ENCODE data around the gene GHRHR. TPM values are rescaled to one million over a fixed set of nuclear protein-coding genes. Genes with fewer than 3 reads are reported as not detected.

The GHRHR gene
- total RNA-seq, result not detected in 2 replicates

- DNase-seq (ENCODE audit: low read depth, low spot score), result no peak
These were observed at the start of gene GHRHR for GRCh38 chr7:30963842-30964241. Gene GHRHR, plus strand, starts transcription at chr7:30963953. Its CDS starts 116 bp downstream, at chr7:30964069.

- DNase-seq (ENCODE audit: low read depth, low spot score), result no peak
These were observed 49.2 kb upstream of the GHRHR start for GRCh38 chr7:30914596-30914995.

- DNase-seq (ENCODE audit: low read depth, low spot score), result no peak
These were observed 48.6 kb upstream of the GHRHR start for GRCh38 chr7:30915005-30915601.

GRCh38 chr7:30915751-30916150 lies 48.0 kb upstream of the GHRHR start:
- no peak for DNase-seq (ENCODE audit: low read depth, low spot score)

GRCh38 chr7:30916255-30916654 lies 47.5 kb upstream of the GHRHR start:
- no peak for DNase-seq (ENCODE audit: low read depth, low spot score)

GRCh38 chr7:30916767-30917166 lies 47.0 kb upstream of the GHRHR start:
- no peak for DNase-seq (ENCODE audit: low read depth, low spot score)

DNA sequence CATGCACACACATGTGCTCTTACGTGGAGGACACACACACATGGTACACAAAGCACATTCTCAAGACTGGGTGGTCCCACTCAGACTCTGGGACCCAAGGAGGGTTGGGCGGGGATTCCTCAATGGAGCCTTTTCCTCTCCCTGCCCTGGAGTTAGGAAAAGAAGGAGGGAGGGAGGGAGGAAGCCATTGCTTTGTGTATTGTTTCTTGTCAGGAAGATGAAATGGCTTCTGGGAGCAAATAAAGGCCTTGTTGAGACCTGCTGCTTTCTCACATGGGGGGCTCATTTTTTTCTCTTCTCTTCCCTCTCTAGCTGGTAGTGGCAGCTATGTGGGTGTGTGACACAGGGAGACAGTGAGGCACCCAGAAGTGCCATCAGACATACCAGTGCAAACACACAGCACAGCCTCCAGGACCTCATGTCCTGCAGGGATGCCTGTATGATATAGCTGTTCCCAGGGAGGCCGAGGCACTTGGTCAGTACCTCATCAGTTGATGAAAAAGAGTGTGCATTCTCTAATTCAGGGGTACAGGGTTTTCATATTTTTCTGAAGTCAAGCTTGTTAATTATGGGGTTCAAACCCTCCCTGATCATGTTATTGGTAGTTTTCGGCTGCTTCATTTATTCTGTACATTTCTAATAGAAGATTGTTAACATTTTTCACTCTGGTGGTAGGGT lies 46.4 kb upstream of the GHRHR start:
- DNase-seq (ENCODE audit: low read depth, low spot score), result no peak

DNA sequence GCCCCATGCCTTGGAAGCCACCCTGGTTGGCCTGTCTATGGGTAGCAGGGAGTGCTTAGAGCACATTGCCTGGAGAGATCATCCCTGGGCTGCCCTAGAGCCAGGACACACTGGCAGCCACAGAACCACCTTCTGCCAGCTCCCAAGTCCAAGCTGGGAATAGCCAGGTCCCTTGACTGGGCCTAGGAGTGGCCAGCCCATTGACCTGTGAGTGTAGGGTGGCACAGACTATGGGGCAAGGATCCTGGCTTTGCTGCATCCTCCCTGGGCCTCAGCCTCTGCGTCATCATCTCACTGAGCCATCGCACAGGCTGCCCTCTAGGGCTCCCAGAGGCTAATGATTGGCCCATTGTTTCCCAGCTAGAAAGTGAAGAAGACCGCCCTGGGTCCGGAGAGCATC lies 45.1 kb upstream of the GHRHR start:
- no peak for DNase-seq (ENCODE audit: low read depth, low spot score)

DNA sequence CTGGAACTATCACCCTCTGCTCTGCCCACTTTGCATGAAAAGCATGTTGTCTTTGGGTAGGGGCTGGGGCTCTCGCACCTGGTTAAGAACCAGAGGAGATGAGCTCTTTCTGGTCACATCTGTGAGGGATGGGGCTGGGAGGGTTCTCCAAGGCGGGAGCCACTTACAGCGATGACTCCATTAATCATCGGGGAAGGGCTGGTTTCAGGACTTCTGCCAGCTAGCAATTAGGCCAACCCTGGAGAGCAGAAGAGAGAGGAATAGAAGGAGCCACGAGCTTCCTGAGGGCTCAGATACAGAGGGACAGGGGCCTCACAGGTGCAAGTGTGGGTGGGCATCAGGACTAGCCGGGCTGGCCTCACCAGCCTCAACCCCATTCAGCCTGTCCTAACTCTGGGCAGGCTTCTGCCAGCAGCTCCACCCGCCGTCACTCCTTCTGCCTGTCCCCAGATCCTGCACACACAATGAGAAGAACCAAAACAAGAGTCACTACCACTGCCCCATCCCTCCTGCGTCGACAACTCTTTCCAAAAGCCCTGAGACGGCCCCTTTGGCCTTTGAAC lies 43.7 kb upstream of the GHRHR start:
- DNase-seq (ENCODE audit: low read depth, low spot score), result no peak

DNA sequence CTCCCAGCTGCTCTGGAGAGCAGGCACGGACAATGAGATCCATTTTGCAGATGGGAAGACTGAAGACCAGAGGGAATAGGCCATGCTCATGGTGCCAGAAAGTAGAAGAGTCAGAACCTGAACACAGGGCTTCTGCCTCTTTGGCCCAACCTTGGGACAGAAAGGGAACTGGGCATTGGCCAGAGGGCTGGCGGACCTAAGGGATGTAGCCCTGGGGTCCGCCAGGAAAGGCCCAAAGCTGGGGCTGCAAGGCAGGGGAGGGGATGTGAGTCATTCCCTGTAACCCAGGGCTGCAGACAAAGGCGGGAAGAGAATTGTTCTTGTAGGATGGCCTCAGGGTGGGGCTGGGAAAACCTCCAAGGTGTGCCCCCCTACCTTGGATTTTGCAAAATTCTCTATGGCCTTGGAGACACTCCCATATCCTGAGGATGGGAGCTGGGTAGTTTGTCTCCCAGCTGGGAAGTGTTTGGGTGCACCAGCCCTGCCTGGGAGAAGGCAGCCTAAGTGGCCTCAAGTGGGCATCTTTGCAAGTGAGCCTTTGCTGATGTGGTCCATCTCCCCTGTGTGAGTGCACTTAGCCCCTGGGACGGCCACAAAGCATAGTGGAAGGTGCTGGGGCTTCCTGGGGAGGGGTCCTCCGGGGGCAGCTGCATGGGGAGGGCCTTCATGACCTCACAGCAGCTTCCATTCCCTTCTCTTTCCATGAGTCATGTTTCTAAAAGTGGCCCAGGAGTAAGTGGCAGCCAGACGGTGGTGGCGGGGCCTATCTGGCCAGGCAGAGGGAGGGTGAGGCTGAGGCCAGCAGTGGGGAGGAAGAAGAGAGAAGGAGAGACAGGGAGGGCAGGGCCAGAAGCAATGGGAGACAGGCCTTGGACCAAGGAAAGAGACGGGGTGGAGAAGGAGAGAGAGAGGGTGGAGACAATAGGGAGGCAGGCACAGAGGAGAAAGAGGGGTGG lies 42.9 kb upstream of the GHRHR start:
- DNase-seq (ENCODE audit: low read depth, low spot score), result no peak

- DNase-seq (ENCODE audit: low read depth, low spot score), result no peak
These were observed 42.0 kb upstream of the GHRHR start for GRCh38 chr7:30921540-30922401.

DNA sequence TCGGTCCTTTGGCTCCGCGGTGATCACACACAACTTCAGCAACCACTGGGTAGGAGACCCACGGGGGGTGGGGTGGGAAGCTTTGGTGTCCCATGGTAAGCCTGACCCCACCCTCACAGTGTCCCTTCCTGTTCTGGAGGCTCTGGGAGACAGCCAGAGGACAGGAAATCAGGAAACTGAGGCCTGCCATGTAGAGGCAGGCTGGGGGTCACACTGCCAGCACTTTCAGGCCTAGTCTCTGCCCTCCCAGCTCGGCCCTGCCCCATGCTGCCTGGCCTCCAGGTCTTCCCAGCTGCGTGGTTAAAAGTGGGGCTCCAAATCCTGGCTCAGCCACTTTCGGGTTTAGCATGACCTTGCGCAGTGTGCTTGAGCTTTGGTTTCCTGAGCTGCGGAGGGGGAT lies 41.2 kb upstream of the GHRHR start:
- no peak for DNase-seq (ENCODE audit: low read depth, low spot score)

GRCh38 chr7:30923009-30923773 lies 40.6 kb upstream of the GHRHR start:
- DNase-seq (ENCODE audit: low read depth, low spot score), result no peak

DNA sequence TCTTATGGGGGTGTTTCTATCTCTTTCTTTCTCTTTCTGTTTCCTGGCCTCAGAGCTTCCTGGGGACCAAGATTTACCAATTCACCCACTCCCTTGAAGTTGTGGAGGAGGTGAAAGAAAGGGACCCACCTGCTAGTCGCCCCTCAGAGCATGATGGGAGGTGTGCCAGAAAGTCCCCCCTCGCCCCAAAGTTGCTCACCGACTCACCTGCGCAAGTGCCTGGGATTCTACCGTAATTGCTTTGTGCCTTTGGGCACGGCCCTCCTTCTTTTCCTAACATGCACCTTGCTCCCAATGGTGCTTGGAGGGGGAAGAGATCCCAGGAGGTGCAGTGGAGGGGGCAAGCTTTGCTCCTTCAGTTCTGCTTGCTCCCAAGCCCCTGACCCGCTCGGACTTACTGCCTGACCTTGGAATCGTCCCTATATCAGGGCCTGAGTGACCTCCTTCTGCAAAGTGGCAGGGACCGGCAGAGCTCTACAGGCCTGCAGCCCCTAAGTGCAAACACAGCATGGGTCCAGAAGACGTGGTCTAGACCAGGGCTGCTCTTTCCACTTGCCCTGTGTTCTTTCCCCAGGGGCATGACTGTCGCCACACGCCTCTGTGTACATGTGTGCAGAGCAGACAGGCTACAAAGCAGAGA lies 39.9 kb upstream of the GHRHR start:
- DNase-seq (ENCODE audit: low read depth, low spot score), result no peak

- DNase-seq (ENCODE audit: low read depth, low spot score), result no peak
These were observed 39.1 kb upstream of the GHRHR start for GRCh38 chr7:30924624-30925023.

- DNase-seq (ENCODE audit: low read depth, low spot score), result no peak
These were observed 38.6 kb upstream of the GHRHR start for GRCh38 chr7:30925117-30925516.

GRCh38 chr7:30925913-30926312 lies 37.8 kb upstream of the GHRHR start:
- no peak for DNase-seq (ENCODE audit: low read depth, low spot score)

DNA sequence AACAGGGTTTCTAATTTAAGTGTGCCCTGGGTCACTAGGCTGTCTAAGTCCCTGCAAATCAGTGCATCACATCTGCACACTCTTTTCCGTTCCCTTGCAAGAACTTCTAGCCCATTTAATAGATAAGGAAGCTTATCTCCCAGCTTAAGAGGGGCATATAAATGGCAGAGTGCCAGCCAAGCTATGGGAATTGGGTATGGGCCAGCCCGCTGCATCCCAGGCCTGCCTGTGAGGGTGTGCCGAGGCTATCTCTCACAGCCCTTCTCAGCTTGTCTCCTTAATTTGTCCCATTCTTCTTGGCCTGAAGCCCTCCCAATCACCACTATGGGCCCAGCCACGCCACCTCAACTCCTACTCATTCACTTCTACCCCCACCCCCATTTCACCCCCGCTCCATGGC lies 37.4 kb upstream of the GHRHR start:
- no peak for DNase-seq (ENCODE audit: low read depth, low spot score)

- DNase-seq (ENCODE audit: low read depth, low spot score), result no peak
These were observed 36.7 kb upstream of the GHRHR start for GRCh38 chr7:30927040-30927439.

- DNase-seq (ENCODE audit: low read depth, low spot score), result no peak
These were observed 36.2 kb upstream of the GHRHR start for GRCh38 chr7:30927559-30927958.

All from pulmonary artery endothelial cell (primary cell).